HepG2 (cell line): ENCODE results near the gene FGF16. TPM values are rescaled to one million over a fixed set of nuclear protein-coding genes. Genes with fewer than 3 reads are reported as not detected.

Source experiments
- ATRX ChIP-seq: sonication (generic); formaldehyde crosslinking; IDR thresholded peaks from 2 replicates; pipeline ENCODE4 v1.4.0; 2020; ENCODE audit warnings: missing genetic modification reagents, borderline replicate concordance
- PHB2 ChIP-seq: fragments of 450-650 bp; IDR thresholded peaks from 2 replicates; pipeline ENCODE4 v1.6.1; 2018; ENCODE audit not compliant: partially characterized antibody
- ZNF432 ChIP-seq: sonication (generic); formaldehyde crosslinking; IDR thresholded peaks from 2 replicates; pipeline ENCODE4 v1.5.0; 2020; ENCODE audit warnings: missing genetic modification reagents, mild to moderate bottlenecking, borderline replicate concordance
- ZNF709 ChIP-seq: sonication (generic); formaldehyde crosslinking; IDR thresholded peaks from 2 replicates; pipeline ENCODE4 v1.5.0; 2020; ENCODE audit warnings: mild to moderate bottlenecking, missing genetic modification reagents
- ZNF746 ChIP-seq: sonication (generic); formaldehyde crosslinking; IDR thresholded peaks from 2 replicates; pipeline ENCODE4 v1.8.0; 2022; ENCODE audit warnings: mild to moderate bottlenecking, missing genetic modification reagents
- polyA plus RNA-seq, 8 experiments: library from polyadenylated mRNA; depleted of rRNA in 3 of 8; stranded (reverse) in 7 of 8; unstranded in 1 of 8; fragments of >200 nt; fragmentation: Illumina TruSeq in 4 of 8; extraction: Trizol in 4 of 8; gene quantifications; 2 replicates each; pipeline versions ENCODE4 v1.2.1 to v1.2.3, GENCODE V29; 2011 to 2016; ENCODE audit warnings: low read depth in 4 of 8, missing spikeins in 1 of 8, mixed read lengths in 1 of 8; ENCODE audit not compliant: insufficient read depth in 1 of 8
- total RNA-seq, 5 experiments: library from RNA; depleted of rRNA; stranded (reverse); fragments of >200 nt; fragmentation: Illumina TruSeq; extraction: Trizol; gene quantifications; 2 replicates each; pipeline ENCODE4 v1.2.3, GENCODE V29; 2016; ENCODE audit warnings: low read depth in 1 of 5
- TF ChIP-seq, protein P1 (sequence below): sonication (generic); formaldehyde crosslinking; IDR thresholded peaks from 2 replicates; pipeline ENCODE4 v1.5.0; 2020; ENCODE audit warnings: mild to moderate bottlenecking, missing genetic modification reagents, borderline replicate concordance
- TF ChIP-seq, protein P2 (sequence below): IDR thresholded peaks from 2 replicates; pipeline ENCODE4 v1.6.1; 2016; ENCODE audit warnings: low read depth, missing genetic modification reagents, missing compliant biosample characterization

Gene FGF16
- total and polyA plus RNA-seq, 2 of the 13 experiments (the other 11 are each of a cell fraction or from before 2014, with no cell fraction given) = not detected

DNA sequence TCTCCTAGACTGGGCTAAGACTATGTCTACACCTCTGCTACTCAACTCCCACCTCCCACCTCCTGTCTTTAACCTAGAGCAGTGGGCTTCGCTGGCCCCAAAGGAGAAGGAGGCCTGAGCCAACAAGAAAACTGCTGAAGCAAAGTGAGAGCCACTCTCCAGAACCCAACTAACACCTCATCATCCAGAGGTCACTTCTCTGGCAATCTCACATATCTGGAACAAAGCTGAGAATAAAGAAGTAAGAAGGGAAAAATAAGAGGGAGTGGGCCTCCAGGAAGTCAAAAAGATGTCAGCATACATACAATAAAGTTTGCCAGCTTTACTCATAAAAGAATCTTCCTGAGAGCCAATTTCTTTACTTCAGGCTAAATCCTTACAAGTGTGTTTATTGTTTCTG lies 18.6 kb upstream of the FGF16 start (continued):
- TF ChIP-seq, protein P1, sequence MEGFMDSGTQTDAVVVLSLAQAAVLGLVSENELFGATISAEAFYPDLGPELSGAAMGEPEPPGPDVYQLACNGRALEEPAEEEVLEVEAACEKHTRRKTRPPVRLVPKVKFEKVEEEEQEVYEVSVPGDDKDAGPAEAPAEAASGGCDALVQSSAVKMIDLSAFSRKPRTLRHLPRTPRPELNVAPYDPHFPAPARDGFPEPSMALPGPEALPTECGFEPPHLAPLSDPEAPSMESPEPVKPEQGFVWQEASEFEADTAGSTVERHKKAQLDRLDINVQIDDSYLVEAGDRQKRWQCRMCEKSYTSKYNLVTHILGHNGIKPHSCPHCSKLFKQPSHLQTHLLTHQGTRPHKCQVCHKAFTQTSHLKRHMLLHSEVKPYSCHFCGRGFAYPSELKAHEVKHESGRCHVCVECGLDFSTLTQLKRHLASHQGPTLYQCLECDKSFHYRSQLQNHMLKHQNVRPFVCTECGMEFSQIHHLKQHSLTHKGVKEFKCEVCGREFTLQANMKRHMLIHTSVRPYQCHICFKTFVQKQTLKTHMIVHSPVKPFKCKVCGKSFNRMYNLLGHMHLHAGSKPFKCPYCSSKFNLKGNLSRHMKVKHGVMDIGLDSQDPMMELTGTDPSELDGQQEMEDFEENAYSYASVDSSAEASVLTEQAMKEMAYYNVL = no peak
- TF ChIP-seq ZNF709 (CRISPR knock-in tag) (no peak), ZNF432 (CRISPR knock-in tag) (no peak), ZNF746 (CRISPR knock-in tag) (no peak), ATRX (CRISPR knock-in tag) (no peak), PHB2 (no peak)
- TF ChIP-seq, protein P2, sequence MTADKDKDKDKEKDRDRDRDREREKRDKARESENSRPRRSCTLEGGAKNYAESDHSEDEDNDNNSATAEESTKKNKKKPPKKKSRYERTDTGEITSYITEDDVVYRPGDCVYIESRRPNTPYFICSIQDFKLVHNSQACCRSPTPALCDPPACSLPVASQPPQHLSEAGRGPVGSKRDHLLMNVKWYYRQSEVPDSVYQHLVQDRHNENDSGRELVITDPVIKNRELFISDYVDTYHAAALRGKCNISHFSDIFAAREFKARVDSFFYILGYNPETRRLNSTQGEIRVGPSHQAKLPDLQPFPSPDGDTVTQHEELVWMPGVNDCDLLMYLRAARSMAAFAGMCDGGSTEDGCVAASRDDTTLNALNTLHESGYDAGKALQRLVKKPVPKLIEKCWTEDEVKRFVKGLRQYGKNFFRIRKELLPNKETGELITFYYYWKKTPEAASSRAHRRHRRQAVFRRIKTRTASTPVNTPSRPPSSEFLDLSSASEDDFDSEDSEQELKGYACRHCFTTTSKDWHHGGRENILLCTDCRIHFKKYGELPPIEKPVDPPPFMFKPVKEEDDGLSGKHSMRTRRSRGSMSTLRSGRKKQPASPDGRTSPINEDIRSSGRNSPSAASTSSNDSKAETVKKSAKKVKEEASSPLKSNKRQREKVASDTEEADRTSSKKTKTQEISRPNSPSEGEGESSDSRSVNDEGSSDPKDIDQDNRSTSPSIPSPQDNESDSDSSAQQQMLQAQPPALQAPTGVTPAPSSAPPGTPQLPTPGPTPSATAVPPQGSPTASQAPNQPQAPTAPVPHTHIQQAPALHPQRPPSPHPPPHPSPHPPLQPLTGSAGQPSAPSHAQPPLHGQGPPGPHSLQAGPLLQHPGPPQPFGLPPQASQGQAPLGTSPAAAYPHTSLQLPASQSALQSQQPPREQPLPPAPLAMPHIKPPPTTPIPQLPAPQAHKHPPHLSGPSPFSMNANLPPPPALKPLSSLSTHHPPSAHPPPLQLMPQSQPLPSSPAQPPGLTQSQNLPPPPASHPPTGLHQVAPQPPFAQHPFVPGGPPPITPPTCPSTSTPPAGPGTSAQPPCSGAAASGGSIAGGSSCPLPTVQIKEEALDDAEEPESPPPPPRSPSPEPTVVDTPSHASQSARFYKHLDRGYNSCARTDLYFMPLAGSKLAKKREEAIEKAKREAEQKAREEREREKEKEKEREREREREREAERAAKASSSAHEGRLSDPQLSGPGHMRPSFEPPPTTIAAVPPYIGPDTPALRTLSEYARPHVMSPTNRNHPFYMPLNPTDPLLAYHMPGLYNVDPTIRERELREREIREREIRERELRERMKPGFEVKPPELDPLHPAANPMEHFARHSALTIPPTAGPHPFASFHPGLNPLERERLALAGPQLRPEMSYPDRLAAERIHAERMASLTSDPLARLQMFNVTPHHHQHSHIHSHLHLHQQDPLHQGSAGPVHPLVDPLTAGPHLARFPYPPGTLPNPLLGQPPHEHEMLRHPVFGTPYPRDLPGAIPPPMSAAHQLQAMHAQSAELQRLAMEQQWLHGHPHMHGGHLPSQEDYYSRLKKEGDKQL (CRISPR knock-in tag) = no peak
